HCT116 (cell line): ENCODE measurements around the gene UBE3C.
A peak's percentile ranks its signal among the peaks of the same experiment; 100 is the strongest.

Source experiments
- CBX3 ChIP-seq: IDR thresholded peaks from 2 replicates; pipeline ENCODE4 v1.6.1; 2012; ENCODE audit warnings: low read depth
- CTCF ChIP-seq, 3 experiments: fragments of 200-600 bp in 1 of 3; sonication (generic) in 1 of 3; IDR thresholded peaks in 2 of 3; conservative IDR thresholded peaks in 1 of 3; 2 replicates each; pipeline ENCODE4 v1.5.1; 2012 to 2017; ENCODE audit warnings: low read depth in 2 of 3, low read length in 2 of 3, antibody characterized with exemption in 1 of 3, borderline replicate concordance in 1 of 3, control low read depth in 1 of 3, mild to moderate bottlenecking in 1 of 3, mixed read lengths in 1 of 3, mixed run types in 1 of 3, moderate library complexity in 1 of 3; ENCODE audit not compliant: insufficient read depth in 1 of 3
- EGR1 ChIP-seq: IDR thresholded peaks from 2 replicates; pipeline ENCODE4 v1.6.1; 2012; ENCODE audit warnings: low read depth
- EZH2 ChIP-seq: fragments of 200-600 bp; sonication (generic); IDR thresholded peaks from 2 replicates; pipeline ENCODE4 v1.6.1; 2017; ENCODE audit warnings: antibody characterized with exemption, mixed run types
- EZH2phosphoT487 ChIP-seq: fragments of 200-600 bp; IDR thresholded peaks from 2 replicates; pipeline ENCODE4 v1.6.1; 2018; ENCODE audit warnings: antibody characterized with exemption, borderline replicate concordance
- JUND ChIP-seq: IDR thresholded peaks from 2 replicates; pipeline ENCODE4 v1.6.1; 2012
- POLR2A ChIP-seq: IDR thresholded peaks from 2 replicates; pipeline ENCODE4 v1.7.0; 2011; ENCODE audit warnings: borderline replicate concordance; ENCODE audit not compliant: insufficient read depth, insufficient read length; ENCODE audit errors: extremely low read depth
- REST ChIP-seq: IDR thresholded peaks from 2 replicates; pipeline ENCODE4 v1.6.1; 2012; ENCODE audit warnings: low read depth
- SP1 ChIP-seq: IDR thresholded peaks from 2 replicates; pipeline ENCODE4 v1.6.1; 2012; ENCODE audit warnings: low read depth
- ZNF274 ChIP-seq: fragments of 200-500 bp; sonication (Bioruptor generic); IDR thresholded peaks from 2 replicates; pipeline ENCODE4 v1.6.1; 2014; ENCODE audit warnings: mild to moderate bottlenecking, low read depth, low read length, inconsistent platforms

- no peak for TF ChIP-seq REST
- peak in 2 of 3 experiments; percentile 46 to 60; a peak in 3 of 6 replicates for TF ChIP-seq CTCF (IDR thresholded peaks at IDR 0.05 in 2 of 3, conservative IDR thresholded peaks at IDR 0.05 in 1 of 3; ENCODE audit: borderline replicate concordance in 1 of 3, insufficient read depth in 1 of 3, low read depth in 2 of 3, low read length in 2 of 3)
- TF ChIP-seq ZNF274 = no peak
- TF ChIP-seq POLR2A = no peak
- TF ChIP-seq EZH2 = no peak
- TF ChIP-seq CBX3 = no peak
- no peak for TF ChIP-seq SP1
- TF ChIP-seq EGR1 = no peak
- TF ChIP-seq EZH2phosphoT487 = no peak
- no peak for TF ChIP-seq JUND
These were observed 161.1 kb downstream of the UBE3C start for GRCh38 chr7:157299613-157300368.
